Activated T-cell treated with anti-CD3 and anti-CD28 coated beads, Interleukin-2, amount 50 U/mL, for 4 hours (primary cell): ENCODE measurements around the gene LAG3. TPM values are rescaled to one million over a fixed set of nuclear protein-coding genes. Genes with fewer than 3 reads are reported as not detected.

Source experiments
- ATAC-seq, 2 donors: fragments of 200-7000 bp; cut with Tn5 transposase; one replicate each; pipeline ENCODE4 v1.10.0; 2021
- DNase-seq: peaks from one replicate; pipeline ENCODE4 v3.0.0-alpha.2; 2020
- H3K27me3 Mint-ChIP-seq: one replicate; pipeline ENCODE4 v1.8.0; 2021; ENCODE audit warnings: low read depth, mixed read lengths
- H3K36me3 Mint-ChIP-seq: one replicate; pipeline ENCODE4 v1.8.0; 2022; ENCODE audit warnings: mixed read lengths; ENCODE audit not compliant: insufficient read depth
- H3K4me1 Mint-ChIP-seq: one replicate; pipeline ENCODE4 v1.8.0; 2021; ENCODE audit warnings: low read depth, mixed read lengths
- H3K4me3 Mint-ChIP-seq: one replicate; pipeline ENCODE4 v1.8.0; 2021; ENCODE audit warnings: mild to moderate bottlenecking, moderate library complexity, mixed read lengths
- H3K9me3 Mint-ChIP-seq: one replicate; pipeline ENCODE4 v1.8.0; 2021; ENCODE audit warnings: mixed read lengths
- total RNA-seq, 3 donors: library from RNA; stranded (reverse); gene quantifications; one replicate each; pipeline ENCODE4 v1.2.1, GENCODE V29; 2021

LAG3 gene
- total RNA-seq, 3 donors from 2014 or later: 71.1 to 125 (median 86.4) TPM

DNA sequence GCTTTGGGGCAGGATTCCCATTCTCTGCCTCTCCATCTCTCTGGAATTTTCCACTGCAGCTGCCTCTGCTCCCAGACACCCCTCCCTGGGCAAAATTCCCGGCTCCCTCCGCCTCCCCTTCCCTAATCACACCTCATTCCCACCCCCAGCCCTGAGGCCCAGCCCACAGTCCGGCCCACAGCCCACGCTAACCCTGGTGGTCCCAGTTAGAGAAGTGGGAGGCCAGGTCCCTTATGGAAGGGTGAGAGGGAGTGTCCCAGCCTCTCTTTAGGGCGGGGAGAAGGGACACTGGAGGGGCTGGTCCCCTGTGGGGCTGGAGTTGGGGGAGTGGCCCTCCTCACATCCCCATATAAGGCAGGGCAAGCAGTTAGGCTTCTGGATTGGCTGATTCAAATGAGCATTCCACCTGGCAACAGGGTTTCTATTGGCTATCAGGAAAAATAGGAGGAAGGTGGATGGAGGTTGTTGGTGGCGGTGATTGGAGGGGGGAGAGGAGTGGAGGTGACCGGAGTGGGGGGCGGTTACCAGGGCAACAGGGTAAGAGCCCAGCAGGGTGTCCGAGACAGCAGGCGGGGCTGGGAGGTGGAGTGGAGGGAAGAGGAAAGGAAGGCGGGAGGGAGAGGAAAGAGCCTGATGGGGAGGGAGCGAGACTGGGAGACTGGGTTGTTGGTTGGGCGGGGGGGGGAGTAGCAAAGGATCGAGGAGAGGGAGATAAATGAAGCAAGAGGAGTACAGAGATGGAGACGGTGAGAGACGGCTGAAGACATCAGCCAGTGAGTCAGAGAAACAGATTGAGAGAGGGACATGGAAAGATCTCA, 8.1 kb upstream of the LAG3 start:
- peaks cover 29% of the 10 kb centered on the region for H3K4me1 Mint-ChIP-seq
- peak overlapping the region; percentile 25 for H3K4me3 Mint-ChIP-seq
- no peaks in the 10 kb centered on the region for H3K9me3 Mint-ChIP-seq
- no peaks in the 10 kb centered on the region for H3K36me3 Mint-ChIP-seq
- ATAC-seq (peak; percentile 71 to 76), DNase-seq (no peak)
- H3K27me3 Mint-ChIP-seq: peaks cover 31% of the 10 kb centered on the region

- Mint-ChIP-seq H3K9me3 (no peaks in the 10 kb centered on the region), H3K4me1 (peaks cover 30% of the 10 kb centered on the region), H3K27me3 (peaks cover 31% of the 10 kb centered on the region), H3K4me3 (peak overlapping the region; percentile 76), H3K36me3 (no peaks in the 10 kb centered on the region)
- DNase-seq: no peak
- ATAC-seq: no peak
These were observed 7.2 kb upstream of the LAG3 start for GRCh38 chr12:6765048-6765633.

GRCh38 chr12:6765634-6766581, 6.4 kb upstream of the LAG3 start, which contains the start of gene PTMS:
Gene PTMS (plus strand): TSS chr12:6766363. CDS start chr12:6766706, 343 bp downstream.
- H3K36me3 Mint-ChIP-seq: peaks cover under 1% of the 10 kb centered on the region
- peak; percentile 11 to 20 for ATAC-seq
- peak within 1 kb of the TSS; percentile 76 for H3K4me3 Mint-ChIP-seq
- DNase-seq: no peak
- peaks cover 32% of the 10 kb centered on the region for H3K4me1 Mint-ChIP-seq
- H3K27me3 Mint-ChIP-seq: peaks cover 33% of the 10 kb centered on the region
- H3K9me3 Mint-ChIP-seq: no peaks in the 10 kb centered on the region

- peaks cover 35% of the 10 kb centered on the region for H3K27me3 Mint-ChIP-seq
- no peak for DNase-seq
- H3K36me3 Mint-ChIP-seq: peaks cover 2% of the 10 kb centered on the region
- H3K9me3 Mint-ChIP-seq: no peaks in the 10 kb centered on the region
- peak; percentile 75 to 76 for ATAC-seq
- peaks cover 41% of the 10 kb centered on the region for H3K4me1 Mint-ChIP-seq
- H3K4me3 Mint-ChIP-seq: peak overlapping the region; percentile 76
These were observed 5.5 kb upstream of the LAG3 start for GRCh38 chr12:6766651-6767349.

DNA sequence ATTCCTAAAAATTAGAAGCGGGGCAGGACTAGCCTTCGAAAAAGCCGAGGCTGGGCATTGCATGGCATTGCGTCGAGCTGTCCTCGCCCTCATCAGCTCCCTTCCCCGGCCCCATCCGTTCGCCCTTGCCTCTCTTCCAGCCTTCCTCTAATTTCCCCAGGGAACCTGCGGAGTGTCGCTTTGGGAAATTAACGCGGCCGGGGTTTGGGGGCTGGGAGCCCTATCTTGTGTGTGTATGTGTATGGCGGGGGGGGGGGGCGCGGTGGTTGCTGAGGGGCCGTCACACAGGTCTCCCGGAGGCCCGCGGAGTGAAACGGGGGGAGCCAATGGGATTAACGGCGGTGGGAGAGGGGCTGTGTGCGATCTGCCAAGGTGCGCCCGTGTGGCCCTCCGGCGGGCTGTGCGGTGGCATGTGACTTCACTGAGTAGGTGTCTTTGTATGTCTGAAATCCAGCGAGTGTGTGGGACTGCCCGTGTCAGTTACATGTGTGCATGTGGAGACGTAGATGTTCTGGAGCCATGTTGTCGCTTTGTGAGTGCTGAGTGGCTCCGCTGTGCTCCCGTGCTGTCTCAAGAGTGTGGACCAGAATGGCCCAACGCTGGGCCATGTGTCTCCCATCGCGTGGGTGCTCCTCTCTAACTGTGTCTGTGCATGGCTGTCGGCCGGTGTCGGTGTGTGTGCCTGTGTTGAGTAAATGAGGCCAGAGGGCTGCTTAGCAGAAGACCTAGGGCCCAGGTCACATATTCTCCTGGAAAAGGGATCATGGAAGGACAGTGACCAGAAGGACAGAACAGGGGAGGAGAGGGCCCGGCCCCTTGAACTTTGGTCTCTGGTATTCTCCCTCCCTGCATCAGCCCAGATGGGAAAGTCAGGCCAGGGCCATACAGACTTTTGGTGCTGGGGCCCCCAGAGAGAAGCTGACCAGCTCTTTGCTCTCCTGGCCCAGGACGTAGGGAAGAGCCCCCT, 4.7 kb upstream of the LAG3 start:
- no peaks in the 10 kb centered on the region for H3K9me3 Mint-ChIP-seq
- peaks cover 48% of the 10 kb centered on the region for H3K4me1 Mint-ChIP-seq
- peaks cover 2% of the 10 kb centered on the region for H3K36me3 Mint-ChIP-seq
- DNase-seq (no peak), ATAC-seq (no peak)
- H3K4me3 Mint-ChIP-seq: peak overlapping the region; percentile 76
- peaks cover 35% of the 10 kb centered on the region for H3K27me3 Mint-ChIP-seq

- DNase-seq (no peak), ATAC-seq (no peak)
- H3K4me3 Mint-ChIP-seq: no peak overlapping the region
- H3K36me3 Mint-ChIP-seq: peaks cover 2% of the 10 kb centered on the region
- peaks cover 38% of the 10 kb centered on the region for H3K27me3 Mint-ChIP-seq
- H3K9me3 Mint-ChIP-seq: no peaks in the 10 kb centered on the region
- H3K4me1 Mint-ChIP-seq: peaks cover 55% of the 10 kb centered on the region
These were observed 3.8 kb upstream of the LAG3 start for GRCh38 chr12:6768437-6768914.

DNA sequence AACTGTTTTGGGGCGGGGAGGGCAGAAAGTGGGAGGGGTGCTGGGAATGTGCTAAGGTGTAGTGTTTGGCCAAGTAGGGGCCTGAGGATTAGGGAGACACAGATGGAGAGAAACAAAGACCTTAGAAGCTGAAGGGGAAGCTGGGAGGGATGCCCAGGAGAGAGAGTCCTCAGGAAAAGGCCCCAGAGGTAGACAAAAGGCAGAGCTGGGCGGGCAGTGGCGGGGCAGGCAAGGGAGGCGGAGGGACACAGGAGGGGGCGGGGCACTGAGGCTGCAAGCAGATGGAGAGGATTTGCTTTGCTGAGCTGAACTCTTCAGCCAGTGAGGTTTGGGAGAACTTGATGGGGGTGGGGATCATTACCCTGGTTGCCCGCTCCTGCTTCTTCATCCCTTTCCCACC, 3.3 kb upstream of the LAG3 start:
- no peaks in the 10 kb centered on the region for H3K9me3 Mint-ChIP-seq
- peaks cover 2% of the 10 kb centered on the region for H3K36me3 Mint-ChIP-seq
- ATAC-seq: no peak
- H3K27me3 Mint-ChIP-seq: peaks cover 39% of the 10 kb centered on the region
- DNase-seq: no peak
- H3K4me1 Mint-ChIP-seq: peaks cover 55% of the 10 kb centered on the region
- H3K4me3 Mint-ChIP-seq: no peak overlapping the region

DNA sequence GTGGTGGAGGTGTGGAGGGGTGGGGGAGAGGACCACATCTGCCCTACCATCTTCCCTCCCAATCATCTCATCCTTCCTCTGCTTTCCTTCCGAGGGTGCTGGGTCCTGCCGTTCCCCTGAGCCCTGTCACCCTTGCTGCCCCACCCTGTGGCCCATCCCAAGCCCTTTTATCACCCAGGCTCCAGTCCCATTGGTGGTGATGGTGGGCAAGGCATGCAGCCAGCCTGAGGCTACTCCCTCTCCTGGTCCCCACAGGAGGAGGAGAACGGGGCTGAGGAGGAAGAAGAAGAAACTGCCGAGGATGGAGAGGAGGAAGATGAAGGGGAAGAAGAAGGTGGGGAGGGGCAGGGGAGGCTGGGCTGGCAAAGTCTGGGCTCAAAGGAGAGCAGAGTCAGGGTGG, 2.7 kb upstream of the LAG3 start:
- H3K9me3 Mint-ChIP-seq: no peaks in the 10 kb centered on the region
- peaks cover 56% of the 10 kb centered on the region for H3K4me1 Mint-ChIP-seq
- H3K27me3 Mint-ChIP-seq: peaks cover 37% of the 10 kb centered on the region
- ATAC-seq (no peak), DNase-seq (no peak)
- H3K36me3 Mint-ChIP-seq: peaks cover 4% of the 10 kb centered on the region
- H3K4me3 Mint-ChIP-seq: no peak overlapping the region

GRCh38 chr12:6770094-6770493, 2.2 kb upstream of the LAG3 start:
- no peak overlapping the region for H3K4me3 Mint-ChIP-seq
- H3K9me3 Mint-ChIP-seq: no peaks in the 10 kb centered on the region
- peaks cover 57% of the 10 kb centered on the region for H3K4me1 Mint-ChIP-seq
- H3K27me3 Mint-ChIP-seq: peaks cover 40% of the 10 kb centered on the region
- no peak for DNase-seq
- ATAC-seq: no peak
- H3K36me3 Mint-ChIP-seq: peaks cover 8% of the 10 kb centered on the region

GRCh38 chr12:6770600-6770999, 1.7 kb upstream of the LAG3 start:
- H3K36me3 Mint-ChIP-seq: peaks cover 8% of the 10 kb centered on the region
- no peaks in the 10 kb centered on the region for H3K9me3 Mint-ChIP-seq
- H3K27me3 Mint-ChIP-seq: peaks cover 37% of the 10 kb centered on the region
- ATAC-seq (no peak), DNase-seq (no peak)
- H3K4me1 Mint-ChIP-seq: peaks cover 57% of the 10 kb centered on the region
- H3K4me3 Mint-ChIP-seq: no peak overlapping the region

DNA sequence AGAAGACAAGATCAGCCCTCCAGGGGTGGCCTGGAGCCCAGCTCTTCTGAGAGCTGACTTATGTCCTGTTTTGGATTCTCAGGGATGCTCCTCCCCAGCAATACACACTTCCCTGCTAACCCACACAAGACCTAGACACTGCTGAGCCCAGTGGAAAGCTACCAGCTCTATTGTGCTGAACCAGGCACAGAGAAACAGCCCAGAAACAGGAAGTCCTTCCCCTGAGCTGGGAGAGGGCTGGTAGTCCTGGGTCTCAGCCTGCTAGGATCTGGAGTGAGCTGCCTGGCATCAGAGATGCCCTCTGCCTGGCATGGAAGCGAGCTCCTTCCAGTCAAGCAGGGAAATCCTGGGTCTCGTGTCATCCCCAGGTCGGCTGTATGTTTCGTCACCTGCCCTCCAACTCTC, 1.2 kb upstream of the LAG3 start:
- no peak for DNase-seq
- no peak overlapping the region for H3K4me3 Mint-ChIP-seq
- no peaks in the 10 kb centered on the region for H3K9me3 Mint-ChIP-seq
- H3K36me3 Mint-ChIP-seq: peaks cover 8% of the 10 kb centered on the region
- peaks cover 35% of the 10 kb centered on the region for H3K27me3 Mint-ChIP-seq
- H3K4me1 Mint-ChIP-seq: peaks cover 58% of the 10 kb centered on the region
- no peak for ATAC-seq

GRCh38 chr12:6771509-6772330, 600 bp upstream of the LAG3 start:
- DNase-seq: no peak
- no peak for ATAC-seq

More at GRCh38 chr12:6771509-6772330, 600 bp upstream of the LAG3 start:
- peak overlapping the region; percentile 77 for H3K4me3 Mint-ChIP-seq
- peaks cover 8% of the 10 kb centered on the region for H3K36me3 Mint-ChIP-seq
- H3K27me3 Mint-ChIP-seq: peaks cover 39% of the 10 kb centered on the region
- H3K4me1 Mint-ChIP-seq: peaks cover 63% of the 10 kb centered on the region
- H3K9me3 Mint-ChIP-seq: no peaks in the 10 kb centered on the region
